ENCODE data around the gene HAAO.

DNA sequence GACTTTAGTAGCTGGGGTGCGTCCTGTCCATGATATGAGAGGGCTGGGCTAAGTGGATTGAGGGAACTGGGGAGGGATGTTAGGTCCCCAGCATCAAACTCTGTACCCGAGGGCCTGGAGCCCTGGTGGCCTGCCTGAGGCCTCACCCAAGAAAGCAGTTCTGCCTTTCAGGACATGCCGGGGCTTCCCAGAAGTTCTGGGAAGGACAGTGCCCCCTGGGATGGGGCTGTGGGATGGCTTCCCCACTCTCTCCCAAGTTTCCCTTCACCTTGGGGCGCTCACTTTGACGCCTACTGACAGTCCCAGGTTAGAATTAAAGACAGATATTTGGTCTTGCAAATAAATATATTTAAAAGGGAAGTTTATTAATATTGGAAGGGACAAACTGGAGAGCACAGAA, 30.2 kb downstream of the HAAO start:
- TF ChIP-seq POLR2AphosphoS5 (IDR thresholded peaks at IDR 0.05) = no peak
- no peak for TF ChIP-seq CTCF (IDR thresholded peaks at IDR 0.05)
- no peak for TF ChIP-seq POLR2A (IDR thresholded peaks at IDR 0.05)

Data from transverse colon (tissue), 4 donors.